D341Med (cell line): ENCODE results near the gene C1QTNF1.

Experiments
- DNase-seq: peaks from one replicate; pipeline ENCODE4 v3.0.0; 2012; ENCODE audit warnings: low spot score

Gene C1QTNF1

DNA sequence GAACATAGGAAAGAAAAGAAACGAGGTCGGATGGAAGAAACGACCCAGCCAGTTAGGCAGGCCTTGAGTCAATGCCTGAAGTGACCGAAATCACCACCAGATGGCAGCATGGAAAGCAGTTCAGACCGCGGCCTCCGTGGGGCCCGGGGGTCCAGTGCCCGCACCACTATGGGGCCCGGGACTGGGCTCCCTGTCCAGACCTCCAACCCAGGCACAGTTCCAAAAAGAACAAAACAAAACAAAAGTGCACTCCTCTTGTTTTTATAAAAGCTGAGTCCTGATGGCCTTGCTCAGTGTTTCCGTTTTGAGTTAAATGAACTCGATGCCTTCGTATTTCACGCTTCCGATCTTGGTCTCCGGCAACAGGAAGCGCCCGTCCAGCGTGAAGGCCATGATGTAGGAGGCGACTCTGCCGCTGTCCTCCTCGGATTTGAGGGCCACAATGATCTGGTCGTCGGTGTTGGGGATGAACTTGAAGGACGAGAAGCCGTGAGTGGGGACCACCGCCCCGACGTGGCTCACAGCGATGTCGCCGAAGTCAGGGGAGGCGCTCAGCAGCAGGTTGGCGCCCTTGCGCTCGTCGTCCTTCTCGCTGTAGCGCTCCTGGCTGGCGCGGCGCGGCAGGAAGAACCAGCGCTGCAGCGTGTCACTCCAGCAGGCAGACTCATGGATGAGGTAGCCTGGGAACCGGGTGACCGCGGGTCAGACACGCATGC, 30.6 kb upstream of the C1QTNF1 start:
- peak; percentile 90 for DNase-seq

DNA sequence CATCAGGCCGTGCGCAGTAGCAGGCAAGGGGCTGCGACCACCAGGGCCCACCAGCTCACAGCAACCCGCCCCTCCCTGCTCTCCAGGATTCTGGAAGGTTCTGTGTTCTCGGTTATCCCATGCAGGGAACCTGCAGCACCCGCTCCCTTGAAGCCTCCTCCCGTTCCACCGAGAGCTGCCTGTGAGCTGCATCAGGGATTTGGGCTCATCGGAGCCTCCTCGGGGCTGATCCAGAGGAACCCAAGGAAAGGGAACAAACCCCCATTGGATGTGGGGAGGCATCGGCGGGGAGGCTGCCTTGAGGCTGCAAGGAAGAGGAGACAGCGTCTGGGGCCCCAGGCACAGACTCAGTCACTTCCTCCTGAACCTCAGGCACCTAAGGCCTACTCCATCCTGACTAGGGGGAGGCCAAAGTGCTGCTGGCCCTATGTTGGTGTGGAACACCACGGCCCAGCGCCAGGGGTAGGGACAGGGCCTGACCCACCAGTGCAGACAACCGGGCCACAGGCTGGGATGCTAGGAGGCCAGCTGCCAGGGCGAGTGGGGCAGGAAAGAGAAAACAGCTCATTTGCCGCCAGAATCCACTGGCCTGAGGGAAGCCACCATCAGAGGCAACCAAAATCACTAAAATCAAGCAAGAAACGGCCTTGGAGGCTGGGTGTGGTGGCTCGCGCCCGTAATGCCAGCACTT, 29.8 kb upstream of the C1QTNF1 start:
- DNase-seq = peak; percentile 45

DNA sequence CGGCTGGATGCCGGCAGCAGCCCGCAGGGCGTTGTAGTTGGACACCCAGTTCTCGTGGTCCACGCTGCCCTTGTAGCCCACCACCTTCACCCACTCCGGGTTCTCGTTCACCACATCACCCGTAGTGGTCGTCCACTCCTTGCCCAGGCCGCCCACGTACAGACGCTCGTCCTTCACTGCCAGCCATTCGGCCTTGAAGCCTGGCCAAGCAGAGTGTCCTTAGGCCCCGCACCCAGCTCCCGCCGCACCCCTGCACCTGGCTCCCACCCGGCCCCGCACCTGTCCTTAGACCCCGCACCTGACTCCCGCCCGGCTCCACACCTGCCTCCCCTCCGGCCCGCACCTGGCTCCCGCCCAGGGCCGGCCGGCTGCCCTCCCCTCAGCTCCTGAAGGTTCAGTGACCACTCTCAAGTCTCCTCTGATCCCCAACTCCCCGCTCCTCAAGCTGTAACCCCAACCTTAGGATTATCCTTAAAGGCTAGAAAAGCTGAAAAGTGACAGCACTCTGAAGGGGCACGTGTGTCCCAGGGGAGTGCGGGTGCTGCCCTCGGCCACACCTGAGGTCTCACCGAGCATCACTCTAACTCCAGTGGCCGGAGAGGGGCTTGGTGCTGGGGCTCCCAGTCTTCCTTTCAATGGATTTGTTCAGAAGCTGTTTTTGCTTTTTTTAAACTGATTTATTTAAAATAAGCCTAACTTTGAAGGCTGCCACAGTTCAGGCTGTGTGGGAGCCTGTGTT, 28.8 kb upstream of the C1QTNF1 start:
- peak; percentile 51 for DNase-seq

DNA sequence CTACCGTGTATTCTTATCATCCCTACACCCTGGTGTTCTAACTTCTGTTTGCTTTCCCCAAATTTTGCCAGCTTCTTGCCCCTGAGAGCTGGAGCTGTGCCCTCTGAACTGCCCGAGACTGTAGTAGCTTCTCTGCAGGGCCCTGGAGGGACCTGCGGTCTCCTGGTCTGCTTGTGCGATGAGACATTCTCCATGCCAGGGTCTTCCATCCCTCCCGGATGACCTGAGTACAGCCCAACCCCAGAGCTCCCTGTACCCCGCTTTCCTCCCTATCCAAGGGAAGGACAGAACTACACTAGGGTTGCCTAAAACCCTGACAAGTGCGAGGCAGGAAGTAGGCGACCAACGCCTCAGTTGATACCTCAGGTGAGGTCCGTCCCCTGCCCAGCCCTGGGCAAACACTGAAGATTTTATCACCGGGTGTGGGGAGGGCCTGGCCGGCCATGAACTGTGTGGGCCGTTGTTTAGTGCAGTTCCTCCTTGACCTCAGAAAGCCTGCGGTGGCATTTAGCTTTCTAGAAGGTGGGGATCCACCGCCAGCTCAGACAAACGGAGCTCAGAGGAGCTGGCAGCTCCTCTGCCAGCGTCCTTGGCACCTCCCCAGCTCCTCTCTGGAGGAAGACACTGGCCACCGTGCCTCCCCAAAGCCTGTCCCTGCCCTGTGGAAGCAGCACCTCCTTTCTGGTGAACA, 28.1 kb upstream of the C1QTNF1 start:
- peak; percentile 42 for DNase-seq

GRCh38 chr17:78996781-78997201, 27.2 kb upstream of the C1QTNF1 start:
- peak; percentile 20 for DNase-seq

DNA sequence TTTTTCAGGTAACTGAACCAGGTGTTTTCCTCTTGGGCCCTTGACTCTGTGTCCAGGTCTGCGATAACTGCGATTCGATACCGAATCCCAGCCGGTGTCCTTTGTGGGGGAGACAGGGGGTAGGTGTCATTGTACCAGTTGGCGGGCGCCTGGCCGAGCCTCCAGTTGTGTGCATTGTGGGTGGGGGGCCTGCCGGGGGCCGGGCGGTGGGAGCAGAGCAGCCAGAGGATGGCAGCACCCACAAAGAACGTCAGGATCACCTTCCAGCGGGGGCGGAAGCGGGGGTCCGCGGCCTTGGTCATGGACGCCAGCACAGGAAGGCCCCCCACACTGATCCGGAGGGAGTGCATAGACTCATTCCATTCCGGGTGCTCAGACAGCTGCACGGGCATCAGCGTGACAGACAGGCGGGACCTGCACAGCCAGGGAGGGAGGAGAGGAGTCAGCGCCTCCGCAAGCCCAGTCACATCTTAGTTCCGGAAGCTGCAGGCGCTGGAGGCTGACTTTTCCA, 26.7 kb upstream of the C1QTNF1 start:
- peak; percentile 37 for DNase-seq

DNA sequence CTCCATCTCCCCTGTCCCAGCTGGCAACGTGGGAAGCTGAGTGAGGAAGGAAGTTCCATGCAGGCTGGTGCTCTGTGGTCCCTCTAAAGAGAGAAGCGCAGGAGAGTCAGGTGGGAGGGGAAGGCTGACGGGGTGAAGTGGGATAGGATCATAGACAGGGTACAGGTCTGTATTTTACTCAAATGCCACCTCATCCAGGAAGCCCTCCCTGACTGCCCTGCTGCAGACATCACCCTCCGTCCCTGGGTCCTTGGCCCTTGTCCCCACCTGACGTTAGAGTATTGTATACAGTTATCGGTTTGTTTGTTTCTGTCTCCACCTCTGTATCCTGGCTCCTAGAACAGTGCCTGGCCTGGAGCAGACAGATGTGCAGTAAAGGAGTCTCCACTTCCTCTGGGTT, 26.1 kb upstream of the C1QTNF1 start:
- DNase-seq = peak; percentile 22

- DNase-seq = peak; percentile 41
Observed at GRCh38 chr17:78998311-78999055, 25.5 kb upstream of the C1QTNF1 start.

- peak; percentile 39 for DNase-seq
Observed at GRCh38 chr17:78999056-78999768, 24.8 kb upstream of the C1QTNF1 start.

DNA sequence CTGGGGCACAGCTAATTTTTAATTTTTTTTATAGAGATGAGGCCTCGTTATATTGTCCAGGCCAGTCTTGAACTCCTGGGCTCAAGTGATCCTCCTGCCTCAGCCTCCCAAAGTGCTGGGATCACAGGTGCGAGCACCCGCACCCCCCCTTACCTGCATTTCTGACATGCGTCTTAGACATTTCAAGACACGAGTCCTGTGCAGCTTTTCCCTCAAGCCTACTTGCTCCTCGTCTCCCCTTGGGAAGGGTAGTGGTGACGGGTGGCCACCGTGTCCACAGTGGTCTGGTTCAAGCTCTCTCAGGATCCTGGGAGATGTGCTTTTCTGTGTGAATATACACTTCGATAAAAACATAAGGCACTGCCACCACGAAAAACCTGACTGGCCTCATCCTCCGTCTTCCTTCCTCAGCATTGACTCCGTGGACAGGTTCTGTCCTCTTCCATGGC, 24.0 kb upstream of the C1QTNF1 start:
- peak; percentile 18 for DNase-seq

- peak; percentile 36 for DNase-seq
Observed at GRCh38 chr17:79000396-79001189, 23.4 kb upstream of the C1QTNF1 start.

- DNase-seq = peak; percentile 37
Observed at GRCh38 chr17:79001190-79002020, 22.6 kb upstream of the C1QTNF1 start.

DNA sequence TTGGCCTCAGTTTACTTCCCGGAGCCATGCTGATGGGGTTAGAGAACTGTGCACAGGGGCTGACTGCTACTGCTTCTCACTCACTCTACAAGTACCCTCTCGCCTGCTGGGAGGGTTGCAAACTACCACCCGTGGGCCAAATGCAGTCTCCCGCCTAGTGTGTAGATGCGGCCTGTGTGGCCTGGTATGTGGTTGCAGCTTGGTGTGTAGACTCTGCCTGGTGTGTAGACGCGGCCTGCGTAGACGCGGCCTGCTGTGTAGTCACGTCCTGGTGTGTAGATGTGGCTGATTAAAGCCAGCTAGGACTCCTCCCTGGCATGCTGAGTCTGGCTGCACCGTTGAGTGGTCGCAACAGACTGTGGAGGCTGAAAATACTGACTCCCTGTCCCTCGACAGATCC, 21.7 kb upstream of the C1QTNF1 start:
- DNase-seq = peak; percentile 24

DNA sequence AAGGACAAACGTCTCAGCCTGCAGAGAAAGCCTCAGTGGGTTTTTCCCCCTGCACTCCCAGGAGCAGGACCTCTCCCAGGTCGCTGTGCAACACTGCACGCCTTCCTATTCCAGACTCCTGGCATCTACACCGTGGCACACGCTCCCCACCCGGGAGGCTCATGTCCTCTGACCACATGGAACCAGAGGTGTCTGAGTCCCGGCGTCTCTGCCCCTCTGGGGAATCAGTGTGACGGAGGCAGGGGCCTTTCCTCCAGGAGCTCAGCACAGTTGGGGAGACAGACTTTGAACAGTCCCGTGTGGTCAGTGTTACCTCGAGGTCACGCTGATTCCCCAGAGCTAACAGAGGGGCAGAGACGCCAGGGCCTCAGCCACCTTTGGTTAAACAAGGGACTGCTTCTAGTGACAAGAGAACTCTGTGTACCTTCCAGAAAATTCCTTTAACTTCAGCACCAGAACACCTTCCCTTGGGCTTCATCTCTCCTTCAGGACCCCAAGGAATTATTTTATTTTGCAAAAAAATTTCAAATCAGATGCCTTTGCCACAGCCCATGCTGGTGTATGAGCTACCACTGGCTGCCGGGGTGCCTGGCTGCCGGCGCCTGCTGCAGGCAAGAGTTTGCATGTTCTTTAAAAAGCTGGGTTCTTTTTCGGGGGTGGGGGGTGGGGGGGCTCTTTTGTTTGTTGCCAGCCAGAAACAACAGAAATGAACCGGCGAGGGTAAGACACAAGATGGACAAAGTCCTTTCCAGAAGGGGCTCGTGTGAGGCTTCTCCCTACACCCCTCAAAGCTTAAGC, 21.0 kb upstream of the C1QTNF1 start:
- peak; percentile 30 for DNase-seq

DNA sequence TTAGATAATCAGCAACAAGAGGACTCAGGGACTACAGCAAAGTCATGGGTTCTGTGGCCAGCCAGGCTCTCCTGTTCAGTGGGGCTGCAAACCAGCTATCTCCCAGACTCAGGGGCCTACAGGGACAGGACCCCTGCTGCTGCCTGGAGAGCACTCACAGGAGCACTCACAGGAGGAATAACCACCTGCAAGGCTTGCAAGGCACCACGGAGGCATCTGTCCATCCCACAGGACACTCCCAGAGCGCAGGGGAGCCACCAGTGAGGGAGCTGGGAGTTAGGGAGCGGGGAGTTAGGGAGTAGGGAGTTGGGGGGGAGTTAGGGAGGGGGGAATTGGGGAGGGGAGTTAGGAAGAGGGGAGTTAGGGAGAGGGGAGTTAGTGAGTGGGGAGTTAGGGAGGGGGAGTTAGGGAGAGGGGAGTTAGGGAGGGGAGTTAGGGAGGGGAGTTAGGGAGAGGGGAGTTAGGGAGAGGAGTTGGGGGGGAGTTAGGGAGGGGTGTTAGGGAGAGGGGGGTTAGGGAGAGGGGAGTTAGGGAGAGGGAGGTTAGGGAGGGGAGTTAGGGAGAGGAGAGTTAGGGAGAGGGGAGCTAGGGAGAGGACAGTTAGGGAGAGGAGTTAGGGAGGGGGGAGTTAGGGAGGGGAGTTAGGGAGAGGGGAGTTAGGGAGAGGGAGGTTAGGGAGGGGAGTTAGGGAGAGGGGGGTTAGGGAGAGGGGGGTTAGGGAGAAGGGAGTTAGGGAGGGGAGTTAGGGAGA, 20.1 kb upstream of the C1QTNF1 start:
- DNase-seq = peak; percentile 34

DNA sequence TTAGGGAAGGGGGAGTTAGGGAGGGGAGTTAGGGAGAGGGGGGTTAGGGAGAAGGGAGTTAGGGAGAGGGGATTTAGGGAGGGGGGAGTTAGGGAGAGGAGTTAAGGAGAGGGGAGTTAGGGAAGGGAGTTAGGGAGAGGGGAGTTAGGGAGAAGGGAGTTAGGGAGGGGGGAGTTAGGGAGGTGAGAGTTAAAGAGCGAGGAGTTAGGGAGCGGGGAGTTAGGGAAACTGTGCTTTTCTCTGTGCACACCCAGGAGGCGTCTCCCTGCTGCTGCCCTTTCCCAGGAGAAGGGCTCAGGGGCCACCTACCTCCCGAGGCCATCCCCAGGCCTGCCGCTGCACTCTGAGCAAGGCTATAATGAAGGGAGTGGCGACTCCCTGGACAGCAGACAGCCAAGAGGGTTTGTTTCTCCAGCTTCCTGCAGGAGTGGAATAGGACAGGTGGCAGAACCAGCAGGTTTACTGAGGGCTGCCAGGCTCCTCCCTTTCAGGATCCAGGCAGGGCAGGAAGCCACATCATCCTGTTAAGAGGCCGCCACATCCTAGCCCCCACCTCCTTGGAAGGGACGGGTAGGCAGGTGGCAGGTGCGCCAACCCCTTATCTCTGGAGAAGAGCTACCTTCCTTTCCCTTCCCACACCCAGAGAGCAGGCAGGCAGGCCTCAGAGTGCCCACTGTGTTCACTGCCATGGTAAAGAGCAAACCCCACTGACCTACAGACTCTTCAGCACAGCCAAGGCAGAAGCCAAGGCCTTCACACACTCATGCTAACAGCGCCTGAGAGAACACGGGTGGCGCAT, 18.7 kb upstream of the C1QTNF1 start:
- peak; percentile 45 for DNase-seq
